ENCODE measurements around the gene BRWD1.

BRWD1 gene

DNA sequence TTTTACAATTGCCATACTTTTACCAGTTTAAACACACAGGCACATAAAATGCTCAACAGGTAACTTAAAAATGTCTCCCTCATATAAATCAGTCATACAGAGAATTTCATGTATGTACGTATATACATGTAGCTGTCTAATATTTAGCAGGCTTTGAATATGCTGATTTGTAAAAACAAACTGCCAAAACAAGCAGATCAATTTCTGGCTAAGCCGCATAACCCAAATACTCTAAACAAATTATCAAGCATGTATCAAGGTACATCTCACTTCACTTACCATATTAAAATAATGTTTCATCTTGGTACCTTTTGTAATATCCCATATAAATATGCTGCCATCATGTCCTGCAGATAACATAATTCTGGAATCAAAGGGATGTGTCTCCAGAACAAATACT lies 43.8 kb downstream of the BRWD1 start:
- Histone ChIP-seq H3K27me3 (ENCODE audit: insufficient read depth, low read depth, severe bottlenecking) (no peaks in the 10 kb centered on the region), H3K4me3 (ENCODE audit: low read depth, low read length) (no peak overlapping the region), H3K9me3 (ENCODE audit: severe bottlenecking) (no peaks in the 10 kb centered on the region), H3K27ac (no peak overlapping the region), H3K36me3 (peaks cover 81% of the 10 kb centered on the region)
- no peak for DNase-seq
- TF ChIP-seq, protein P1, sequence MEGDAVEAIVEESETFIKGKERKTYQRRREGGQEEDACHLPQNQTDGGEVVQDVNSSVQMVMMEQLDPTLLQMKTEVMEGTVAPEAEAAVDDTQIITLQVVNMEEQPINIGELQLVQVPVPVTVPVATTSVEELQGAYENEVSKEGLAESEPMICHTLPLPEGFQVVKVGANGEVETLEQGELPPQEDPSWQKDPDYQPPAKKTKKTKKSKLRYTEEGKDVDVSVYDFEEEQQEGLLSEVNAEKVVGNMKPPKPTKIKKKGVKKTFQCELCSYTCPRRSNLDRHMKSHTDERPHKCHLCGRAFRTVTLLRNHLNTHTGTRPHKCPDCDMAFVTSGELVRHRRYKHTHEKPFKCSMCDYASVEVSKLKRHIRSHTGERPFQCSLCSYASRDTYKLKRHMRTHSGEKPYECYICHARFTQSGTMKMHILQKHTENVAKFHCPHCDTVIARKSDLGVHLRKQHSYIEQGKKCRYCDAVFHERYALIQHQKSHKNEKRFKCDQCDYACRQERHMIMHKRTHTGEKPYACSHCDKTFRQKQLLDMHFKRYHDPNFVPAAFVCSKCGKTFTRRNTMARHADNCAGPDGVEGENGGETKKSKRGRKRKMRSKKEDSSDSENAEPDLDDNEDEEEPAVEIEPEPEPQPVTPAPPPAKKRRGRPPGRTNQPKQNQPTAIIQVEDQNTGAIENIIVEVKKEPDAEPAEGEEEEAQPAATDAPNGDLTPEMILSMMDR (IDR thresholded peaks at IDR 0.05; ENCODE audit: low read depth, low read length) = no peak

- no peak for DNase-seq
- peaks cover 91% of the 10 kb centered on the region for H3K36me3 ChIP-seq
- no peak overlapping the region for H3K4me3 ChIP-seq (ENCODE audit: low read depth, low read length)
These were observed 47.8 kb downstream of the BRWD1 start for GRCh38 chr21:39265603-39266002.

DNA sequence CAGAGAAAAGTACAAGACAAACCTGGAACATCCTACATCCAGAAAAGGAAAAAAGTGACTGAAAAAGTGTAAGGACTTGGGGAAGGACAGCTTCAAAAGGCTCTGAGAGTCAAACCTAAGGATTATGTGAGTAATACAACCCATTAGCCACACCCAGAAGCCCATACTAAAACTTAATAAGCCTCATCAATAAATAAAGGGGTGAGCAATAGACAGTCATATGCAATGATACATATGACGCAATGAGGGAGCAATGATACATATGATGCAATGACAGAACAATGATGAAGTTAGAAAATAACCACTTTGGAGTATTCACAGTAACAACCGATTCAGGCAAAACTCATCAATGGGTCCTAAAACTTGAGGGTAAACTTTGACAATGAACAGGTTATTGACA lies 50.1 kb downstream of the BRWD1 start:
- no peak for DNase-seq
- TF ChIP-seq, protein P1 (IDR thresholded peaks at IDR 0.05; ENCODE audit: low read depth, low read length) = no peak

More at GRCh38 chr21:39265603-39266002, 47.8 kb downstream of the BRWD1 start:
- Histone ChIP-seq H3K9me3 (ENCODE audit: severe bottlenecking) (no peaks in the 10 kb centered on the region), H3K27me3 (ENCODE audit: insufficient read depth, low read depth, severe bottlenecking) (no peaks in the 10 kb centered on the region), H3K27ac (no peak overlapping the region)
- TF ChIP-seq, protein P1 (IDR thresholded peaks at IDR 0.05; ENCODE audit: low read depth, low read length) = no peak

DNA sequence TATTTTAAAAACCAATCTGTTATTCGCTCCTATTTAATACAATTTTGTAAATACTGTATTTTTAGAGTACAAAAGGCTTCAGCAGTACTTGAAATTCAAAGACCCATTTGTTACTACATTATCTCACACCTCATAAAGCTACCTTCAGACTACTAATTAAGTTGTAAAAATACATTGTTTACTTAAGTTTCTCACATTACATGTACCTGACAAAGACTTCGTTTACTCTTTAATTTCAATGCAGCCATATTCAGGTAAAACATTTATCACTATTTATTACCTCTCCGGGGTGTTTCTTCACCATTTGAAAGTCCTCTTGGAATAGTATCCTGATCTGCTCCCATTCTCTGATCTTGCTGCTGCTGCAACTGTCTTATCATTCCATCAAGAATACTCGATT lies 55.2 kb downstream of the BRWD1 start:
- peaks cover 79% of the 10 kb centered on the region for H3K36me3 ChIP-seq

More for the DNA sequence above, 50.1 kb downstream of the BRWD1 start:
- H3K36me3 ChIP-seq = peaks cover 86% of the 10 kb centered on the region
- no peak overlapping the region for H3K27ac ChIP-seq
- no peak overlapping the region for H3K4me3 ChIP-seq (ENCODE audit: low read depth, low read length)
- H3K9me3 ChIP-seq (ENCODE audit: severe bottlenecking) = no peaks in the 10 kb centered on the region
- no peaks in the 10 kb centered on the region for H3K27me3 ChIP-seq (ENCODE audit: insufficient read depth, low read depth, severe bottlenecking)

GRCh38 chr21:39251326-39251725 lies 62.1 kb downstream of the BRWD1 start:
- peaks cover 62% of the 10 kb centered on the region for H3K36me3 ChIP-seq
- TF ChIP-seq, protein P1 (IDR thresholded peaks at IDR 0.05; ENCODE audit: low read depth, low read length) = no peak
- H3K27me3 ChIP-seq (ENCODE audit: insufficient read depth, low read depth, severe bottlenecking) = no peaks in the 10 kb centered on the region
- DNase-seq = no peak
- H3K9me3 ChIP-seq (ENCODE audit: severe bottlenecking) = no peaks in the 10 kb centered on the region
- H3K27ac ChIP-seq = no peak overlapping the region
- H3K4me3 ChIP-seq (ENCODE audit: low read depth, low read length) = no peak overlapping the region

More for the DNA sequence above, 55.2 kb downstream of the BRWD1 start:
- Histone ChIP-seq H3K27me3 (ENCODE audit: insufficient read depth, low read depth, severe bottlenecking) (no peaks in the 10 kb centered on the region), H3K4me3 (ENCODE audit: low read depth, low read length) (no peak overlapping the region), H3K27ac (no peak overlapping the region), H3K9me3 (ENCODE audit: severe bottlenecking) (no peaks in the 10 kb centered on the region)
- TF ChIP-seq, protein P1 (IDR thresholded peaks at IDR 0.05; ENCODE audit: low read depth, low read length) = no peak
- DNase-seq = no peak

GRCh38 chr21:39238275-39238674 lies 75.2 kb downstream of the BRWD1 start:
- DNase-seq = no peak
- Histone ChIP-seq H3K4me3 (ENCODE audit: low read depth, low read length) (no peak overlapping the region), H3K27ac (no peak overlapping the region), H3K9me3 (ENCODE audit: severe bottlenecking) (no peaks in the 10 kb centered on the region), H3K36me3 (peaks cover 70% of the 10 kb centered on the region), H3K27me3 (ENCODE audit: insufficient read depth, low read depth, severe bottlenecking) (no peaks in the 10 kb centered on the region)
- TF ChIP-seq, protein P1 (IDR thresholded peaks at IDR 0.05; ENCODE audit: low read depth, low read length) = no peak
